Skin epidermis (tissue), 12 donors: Measurements from ENCODE around the gene ITPR3.

ENCODE experiments used
- H3K27ac ChIP-seq, 21 experiments: fragments of 200-600 bp; sonication (generic) in 11 of 21; one replicate each; pipeline ENCODE4 v1.5.0; 2020; ENCODE audit warnings: mild to moderate bottlenecking in 3 of 21, inconsistent platforms in 2 of 21, moderate library complexity in 2 of 21
- H3K4me3 ChIP-seq, 7 experiments: fragments of 200-600 bp; sonication (generic) in 2 of 7; one replicate each; pipeline ENCODE4 v1.5.0; 2020; ENCODE audit warnings: inconsistent platforms in 2 of 7, mild to moderate bottlenecking in 2 of 7, moderate library complexity in 1 of 7

The ITPR3 gene

GRCh38 chr6:33722103-33722623 is 101.0 kb downstream of the ITPR3 start:
- Histone ChIP-seq H3K4me3 (no peak overlapping the region), H3K27ac (no peak overlapping the region)

- no peak overlapping the region for H3K27ac ChIP-seq
Measured at GRCh38 chr6:33723371-33724085, 102.4 kb downstream of the ITPR3 start.

DNA sequence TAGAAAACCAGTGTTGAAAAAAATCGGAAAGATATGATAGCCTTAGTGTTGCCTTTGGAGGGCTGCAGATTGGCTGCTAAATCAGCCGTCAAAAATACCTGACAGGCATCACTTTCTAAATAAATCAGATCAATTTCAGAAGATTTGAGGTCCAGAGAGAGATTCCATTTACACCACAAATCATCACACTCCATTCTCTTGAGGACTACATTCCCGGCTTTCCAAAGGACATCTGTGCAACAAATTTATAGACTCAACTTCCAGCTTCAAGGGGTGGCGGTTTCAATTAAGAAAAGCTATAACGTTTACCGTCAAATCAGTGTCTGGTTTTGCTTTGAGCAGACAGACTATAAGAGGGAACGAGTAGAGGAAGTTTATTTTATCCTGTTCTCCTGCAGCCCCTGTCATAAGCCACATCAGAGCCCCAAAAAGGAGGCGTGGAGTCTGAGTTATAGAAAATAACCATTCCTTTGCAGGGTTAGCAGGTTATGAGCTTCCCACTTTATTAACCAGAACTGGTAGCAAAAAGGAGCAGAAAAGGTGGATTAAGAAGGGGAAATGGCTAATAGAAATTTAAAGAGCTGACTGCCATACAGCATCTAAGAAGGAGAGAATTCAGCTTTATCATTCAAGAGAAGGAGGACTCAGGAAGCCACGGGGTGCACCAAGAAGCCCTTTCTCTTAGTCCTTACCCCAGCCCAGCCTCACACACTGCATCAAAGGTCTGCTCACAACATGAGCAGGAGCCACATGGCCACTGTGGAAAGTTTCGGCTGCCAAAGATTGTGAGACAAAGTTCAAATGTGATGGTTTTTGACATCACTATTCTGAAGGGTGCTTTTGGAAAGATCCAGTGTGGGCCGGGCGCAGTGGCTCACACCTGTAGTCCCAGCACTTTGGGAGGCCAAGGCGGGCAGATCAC is 103.2 kb downstream of the ITPR3 start:
- Histone ChIP-seq H3K4me3 (no peak overlapping the region), H3K27ac (no peak overlapping the region)

More at GRCh38 chr6:33723371-33724085, 102.4 kb downstream of the ITPR3 start:
- H3K4me3 ChIP-seq = no peak overlapping the region

- Histone ChIP-seq H3K27ac (no peak overlapping the region), H3K4me3 (no peak overlapping the region)
Measured at GRCh38 chr6:33725222-33725621, 104.1 kb downstream of the ITPR3 start.

DNA sequence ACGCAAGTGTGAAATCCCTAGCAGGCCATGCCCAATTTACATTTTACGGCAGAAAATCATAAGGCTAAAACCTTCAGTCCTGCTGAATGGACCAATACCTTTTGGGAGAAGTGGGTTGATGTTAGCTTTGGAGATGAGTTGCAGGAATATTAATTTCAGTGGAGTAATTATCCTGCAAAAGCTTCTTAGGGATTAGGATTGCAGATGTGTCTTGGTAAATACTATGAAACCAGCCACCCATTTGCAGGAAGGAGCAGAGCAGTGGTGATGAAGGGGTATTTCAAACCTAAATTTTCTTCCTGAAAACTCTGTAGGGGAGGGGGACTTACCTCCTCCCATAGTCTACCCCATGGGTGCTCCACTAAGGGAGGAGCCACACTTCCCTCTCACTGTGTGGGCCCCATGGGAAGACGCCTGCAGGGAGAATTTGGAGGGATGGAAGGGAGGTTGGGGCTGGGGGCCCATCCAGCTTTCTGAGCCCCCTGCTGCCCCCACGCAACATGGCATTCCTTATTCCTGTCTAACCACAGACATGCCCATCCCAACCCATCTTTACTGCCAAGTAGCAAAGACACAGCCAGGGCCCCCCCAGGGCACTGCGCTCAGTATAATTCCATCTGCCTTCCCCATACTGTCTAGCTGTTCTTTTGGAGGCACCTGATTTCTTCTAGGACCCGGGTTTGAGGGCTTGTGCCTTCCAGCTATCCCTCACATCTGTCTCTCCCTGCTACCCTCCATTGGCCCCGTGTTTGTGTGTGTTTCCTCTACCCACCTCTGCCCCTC is 105.0 kb downstream of the ITPR3 start:
- no peak overlapping the region for H3K27ac ChIP-seq
- no peak overlapping the region for H3K4me3 ChIP-seq

- H3K4me3 ChIP-seq = no peak overlapping the region
- H3K27ac ChIP-seq = no peak overlapping the region
Measured at GRCh38 chr6:33726696-33727095, 105.6 kb downstream of the ITPR3 start.

DNA sequence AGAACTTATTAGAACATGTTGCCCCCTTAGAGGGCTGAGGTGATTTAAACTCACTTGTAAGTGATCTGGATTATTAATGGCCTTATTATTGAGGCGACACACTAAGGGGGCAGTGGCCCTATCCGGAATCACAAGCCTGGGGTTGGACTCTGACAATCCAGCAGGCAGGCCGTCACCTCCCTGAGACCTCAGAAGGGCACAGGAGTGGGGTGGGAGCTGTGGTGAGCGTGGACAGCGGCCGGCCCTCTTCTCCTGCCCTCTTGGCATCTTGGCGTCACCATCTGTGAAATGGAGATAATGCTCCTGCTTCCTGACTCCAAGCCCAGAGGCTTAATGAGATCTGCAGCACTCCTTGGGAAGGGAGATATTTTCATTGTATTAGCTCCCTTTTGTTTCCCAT is 106.0 kb downstream of the ITPR3 start:
- Histone ChIP-seq H3K4me3 (no peak overlapping the region), H3K27ac (no peak overlapping the region)

GRCh38 chr6:33727932-33728331 is 106.8 kb downstream of the ITPR3 start:
- H3K4me3 ChIP-seq = no peak overlapping the region
- no peak overlapping the region for H3K27ac ChIP-seq

DNA sequence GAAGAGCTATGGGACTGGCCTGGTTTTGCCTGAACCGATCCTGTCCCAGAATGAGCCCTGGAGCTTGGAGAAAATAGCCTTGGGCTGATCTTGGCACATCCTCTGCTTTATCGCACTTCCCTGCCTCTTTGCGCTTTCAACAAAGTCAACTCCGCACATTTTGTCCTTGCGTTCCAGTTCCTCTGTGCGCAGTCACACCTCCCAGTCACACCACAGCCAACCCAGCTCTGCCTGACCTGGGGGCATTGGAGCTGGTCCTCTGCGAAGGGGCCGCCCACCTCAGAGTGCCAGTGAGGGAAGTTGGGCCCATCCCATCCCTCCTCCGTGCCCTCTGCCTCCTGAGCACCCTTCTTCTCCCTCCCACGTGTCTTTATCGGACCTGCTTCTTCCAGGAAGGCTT is 107.3 kb downstream of the ITPR3 start:
- H3K27ac ChIP-seq = no peak overlapping the region
- no peak overlapping the region for H3K4me3 ChIP-seq

DNA sequence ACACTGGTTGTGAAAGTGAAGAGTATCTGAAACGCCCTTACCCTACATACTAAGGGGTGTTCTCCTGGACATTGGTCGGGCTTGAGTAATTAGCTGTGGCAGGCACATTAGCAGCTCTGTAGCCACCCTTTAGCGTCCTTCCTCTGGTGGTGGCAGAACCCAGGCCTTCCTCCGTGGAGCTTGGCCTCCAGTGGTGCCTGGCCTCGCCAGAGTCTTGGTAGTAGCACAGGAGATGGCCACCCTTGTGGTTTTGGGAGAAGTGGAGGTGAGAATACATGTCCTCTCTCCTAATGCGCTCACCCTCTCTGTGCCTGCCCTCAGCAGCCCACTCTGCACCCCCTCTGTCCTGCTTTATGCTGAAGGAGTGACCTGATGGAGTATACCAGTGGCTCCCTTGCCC is 107.9 kb downstream of the ITPR3 start:
- H3K27ac ChIP-seq = no peak overlapping the region
- H3K4me3 ChIP-seq = no peak overlapping the region

- Histone ChIP-seq H3K4me3 (no peak overlapping the region), H3K27ac (no peak overlapping the region)
Measured at GRCh38 chr6:33730611-33731010, 109.5 kb downstream of the ITPR3 start.

DNA sequence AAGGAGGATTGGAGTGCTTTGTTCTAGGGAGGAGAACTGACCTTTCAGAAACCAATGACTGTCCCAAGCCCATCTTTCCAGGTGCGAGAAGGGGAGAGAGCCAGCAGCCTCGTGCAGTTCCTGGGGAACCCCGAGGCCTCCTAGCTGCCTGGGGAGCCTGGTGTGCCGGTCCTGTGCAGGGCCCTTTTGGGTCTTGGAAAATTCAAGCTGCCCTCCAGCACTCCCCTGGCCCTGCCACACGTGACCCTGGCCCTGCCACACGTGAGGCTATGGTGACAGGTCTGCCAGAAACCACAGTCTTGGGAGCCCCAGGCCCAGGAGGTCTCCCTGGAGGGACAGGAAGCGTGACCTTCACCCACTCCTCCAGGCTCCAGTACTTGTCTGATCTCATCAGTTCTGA is 109.9 kb downstream of the ITPR3 start:
- Histone ChIP-seq H3K27ac (no peak overlapping the region), H3K4me3 (no peak overlapping the region)

- Histone ChIP-seq H3K27ac (no peak overlapping the region), H3K4me3 (no peak overlapping the region)
Measured at GRCh38 chr6:33731751-33732282, 110.7 kb downstream of the ITPR3 start.

GRCh38 chr6:33732385-33732784 is 111.3 kb downstream of the ITPR3 start:
- H3K27ac ChIP-seq = no peak overlapping the region
- no peak overlapping the region for H3K4me3 ChIP-seq

- Histone ChIP-seq H3K27ac (no peak overlapping the region), H3K4me3 (no peak overlapping the region)
Measured at GRCh38 chr6:33732817-33733708, 111.9 kb downstream of the ITPR3 start.

- no peak overlapping the region for H3K27ac ChIP-seq
Measured at GRCh38 chr6:33733709-33734007, 112.5 kb downstream of the ITPR3 start.

DNA sequence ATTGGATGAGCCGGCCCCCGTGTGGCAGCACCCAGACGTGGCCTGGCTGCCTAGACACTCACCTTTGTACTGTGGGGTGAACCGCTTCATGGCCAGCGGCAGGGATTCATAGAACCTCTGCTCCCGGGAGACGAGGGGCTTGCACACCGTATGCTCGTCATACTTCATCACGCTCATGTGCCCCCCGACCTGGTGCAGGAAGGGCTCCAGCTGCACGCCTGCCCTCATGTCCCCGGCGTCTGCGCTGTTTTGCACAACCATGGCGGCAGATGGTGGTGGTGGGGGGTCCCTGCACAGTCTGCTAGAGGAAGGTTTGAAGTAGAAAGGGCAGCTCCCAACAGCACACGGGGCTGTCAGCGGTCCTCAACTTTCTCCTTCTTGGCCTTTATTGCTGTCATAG is 114.1 kb downstream of the ITPR3 start:
- no peak overlapping the region for H3K27ac ChIP-seq
- H3K4me3 ChIP-seq = no peak overlapping the region

More at GRCh38 chr6:33733709-33734007, 112.5 kb downstream of the ITPR3 start:
- no peak overlapping the region for H3K4me3 ChIP-seq

DNA sequence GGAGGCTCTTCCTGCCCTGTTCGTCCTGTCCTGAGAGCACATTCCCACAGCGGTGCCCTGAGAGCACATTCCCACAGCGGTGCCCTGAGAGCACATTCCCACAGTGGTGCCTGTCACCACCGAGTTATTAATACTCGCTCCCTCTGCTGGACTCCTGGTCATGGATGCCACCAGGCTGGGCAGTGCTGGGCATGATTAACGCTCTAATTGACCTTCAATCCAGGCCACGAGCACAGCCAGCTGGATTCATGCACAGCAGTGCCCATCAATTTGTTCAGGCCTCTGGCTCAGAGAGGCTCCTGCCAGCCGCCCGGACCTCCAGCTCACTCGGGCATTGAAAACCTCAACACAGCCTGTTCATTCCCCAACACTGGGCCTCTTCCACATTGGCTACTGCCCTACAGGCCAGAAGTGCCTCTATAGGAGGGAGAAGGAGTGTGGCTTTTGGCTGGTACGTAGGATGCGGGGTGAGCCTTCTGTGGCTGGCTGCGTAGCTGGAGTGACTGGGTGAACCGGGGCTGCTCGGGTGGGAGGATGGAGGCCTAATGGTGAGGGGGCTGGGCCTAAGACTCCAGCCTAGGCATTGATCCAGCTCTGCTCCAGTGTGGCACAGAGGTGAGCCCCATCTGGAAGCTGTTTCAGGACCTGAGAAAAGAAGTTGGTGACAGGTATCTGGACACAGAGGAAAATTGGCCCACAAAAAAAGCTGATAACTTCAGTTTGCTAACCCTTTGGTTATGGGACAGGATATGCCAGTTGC is 116.3 kb downstream of the ITPR3 start:
- H3K27ac ChIP-seq = no peak overlapping the region

More for the DNA sequence above, 116.3 kb downstream of the ITPR3 start:
- H3K4me3 ChIP-seq = no peak overlapping the region
